HG03175 (cell line): ENCODE data around the gene ACO2.
"Not testable (repeated sequence)": the region's sequence is repeated elsewhere in the genome, so short reads cannot be mapped to it uniquely, and the experiment has no call there.

Experiments used
- ATAC-seq: cut with Tn5 transposase; IDR thresholded peaks from one replicate; pipeline ENCODE4 v1.9.1; 2021; ENCODE audit warnings: mild to moderate bottlenecking, moderate library complexity; ENCODE audit not compliant: unreplicated experiment

Gene ACO2

DNA sequence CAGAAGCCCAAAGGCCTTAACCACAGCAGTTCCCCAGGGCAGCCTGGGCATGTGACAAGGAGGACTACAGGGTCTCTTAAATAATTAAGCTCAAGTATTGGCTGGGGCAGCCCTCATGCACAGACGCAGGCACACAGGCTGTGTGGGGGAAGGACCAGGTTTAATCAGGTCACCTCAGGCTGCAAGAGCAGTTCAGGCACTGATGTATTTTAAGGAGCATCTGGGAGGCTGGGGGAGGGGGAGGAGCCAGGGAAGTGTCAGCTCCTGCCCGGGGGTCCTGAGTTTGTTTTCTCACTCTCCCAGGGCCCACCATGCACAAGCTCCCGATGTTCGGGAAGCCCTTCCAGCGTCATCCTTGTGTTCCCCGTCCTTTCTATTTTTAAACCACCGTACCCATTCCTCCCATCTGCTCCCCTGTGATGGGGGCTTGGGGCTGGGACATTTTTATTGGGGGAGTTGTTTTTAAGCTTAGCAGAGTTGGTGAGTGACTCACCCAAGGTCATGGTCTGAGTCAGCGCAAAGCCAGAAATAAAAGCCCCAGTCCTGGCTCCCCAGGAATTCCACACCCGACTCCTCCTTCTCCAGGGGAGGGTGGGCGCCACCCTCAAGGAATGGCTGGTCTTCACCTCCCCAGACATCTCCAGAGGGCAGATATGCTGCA, 94.3 kb downstream of the ACO2 start:
- no peak for ATAC-seq

DNA sequence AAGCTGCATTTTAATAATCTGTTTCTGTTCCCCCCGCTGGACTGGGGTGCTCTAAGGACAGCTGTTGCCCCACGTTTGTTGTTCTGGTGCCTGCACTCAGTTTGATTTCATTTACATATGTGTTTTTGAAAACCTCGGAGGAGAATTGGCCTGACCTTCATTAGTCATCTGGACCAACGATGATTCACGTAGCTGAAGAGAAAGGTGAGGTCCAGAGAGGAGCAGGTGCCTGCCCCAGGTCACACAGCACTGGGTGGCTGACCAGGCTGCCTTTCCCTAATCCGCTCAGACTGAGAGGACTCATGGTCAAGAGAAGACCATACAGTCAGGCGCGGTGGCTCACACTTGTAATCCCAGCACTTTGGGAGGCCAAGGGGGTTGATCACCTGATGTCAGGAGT, 95.6 kb downstream of the ACO2 start:
- no peak for ATAC-seq

DNA sequence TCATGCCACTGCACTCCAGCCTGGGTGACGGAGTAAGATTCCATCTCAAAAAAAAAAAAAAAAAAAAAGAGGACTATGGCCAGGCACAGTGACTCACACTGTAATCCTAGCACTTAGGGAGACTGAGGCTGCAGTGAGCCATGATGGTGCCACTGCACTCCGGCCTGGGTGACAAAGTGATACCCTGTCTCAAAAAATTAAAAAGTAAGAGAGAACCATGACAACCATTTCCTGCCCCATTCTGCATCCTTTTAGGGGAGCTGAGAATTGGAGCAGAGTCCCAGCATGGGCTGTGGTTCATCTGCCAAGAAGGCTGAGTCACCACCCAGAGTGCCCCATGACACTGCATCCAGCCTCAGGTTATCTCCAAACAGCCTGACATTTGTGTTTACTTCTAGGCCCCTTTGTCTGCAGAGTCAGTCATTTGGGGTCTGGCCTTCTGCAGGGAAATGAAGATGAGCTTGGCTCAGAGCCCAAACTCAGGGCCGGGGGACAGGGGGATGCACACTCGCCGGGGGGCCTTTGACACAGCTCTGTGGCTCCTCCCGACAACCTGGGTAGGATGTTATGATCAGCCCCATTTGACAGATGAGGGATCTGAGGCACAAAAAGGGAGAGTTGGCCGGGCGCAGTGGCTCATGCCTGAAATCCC, 96.6 kb downstream of the ACO2 start:
- no peak for ATAC-seq

DNA sequence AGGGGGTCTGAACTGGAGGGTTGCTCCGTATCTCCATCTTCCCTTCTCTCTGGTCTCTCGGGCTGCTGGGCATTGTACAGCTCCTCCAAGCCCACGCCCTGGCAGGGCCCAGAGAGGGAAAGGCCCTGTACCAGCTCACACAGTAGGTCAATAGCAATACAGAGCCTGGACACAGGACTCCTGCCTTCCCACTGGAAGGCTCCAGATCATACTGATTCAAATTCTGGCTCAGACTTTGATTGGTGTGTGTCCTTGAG, 98.5 kb downstream of the ACO2 start:
- ATAC-seq, result no peak

DNA sequence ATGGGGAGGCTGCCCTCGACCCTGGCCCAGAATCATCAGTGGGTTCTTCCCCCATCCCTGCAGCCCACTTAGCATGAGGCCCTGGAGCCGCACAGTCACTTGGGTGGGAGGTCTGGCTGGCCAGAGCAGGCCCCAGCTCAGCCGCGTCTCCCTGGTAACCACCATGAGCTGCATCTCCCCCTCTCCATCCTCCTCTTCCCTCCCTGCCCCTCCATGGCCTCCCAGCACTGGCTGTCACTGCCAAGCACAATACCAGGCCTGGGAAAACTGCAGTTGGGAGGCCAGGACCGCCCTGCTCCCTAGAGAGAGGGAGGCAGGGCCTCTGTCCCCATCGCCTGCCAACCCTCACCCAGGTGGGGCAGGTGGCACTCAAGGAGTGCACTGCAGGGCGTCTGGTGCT, 99.9 kb downstream of the ACO2 start:
- no peak for ATAC-seq

DNA sequence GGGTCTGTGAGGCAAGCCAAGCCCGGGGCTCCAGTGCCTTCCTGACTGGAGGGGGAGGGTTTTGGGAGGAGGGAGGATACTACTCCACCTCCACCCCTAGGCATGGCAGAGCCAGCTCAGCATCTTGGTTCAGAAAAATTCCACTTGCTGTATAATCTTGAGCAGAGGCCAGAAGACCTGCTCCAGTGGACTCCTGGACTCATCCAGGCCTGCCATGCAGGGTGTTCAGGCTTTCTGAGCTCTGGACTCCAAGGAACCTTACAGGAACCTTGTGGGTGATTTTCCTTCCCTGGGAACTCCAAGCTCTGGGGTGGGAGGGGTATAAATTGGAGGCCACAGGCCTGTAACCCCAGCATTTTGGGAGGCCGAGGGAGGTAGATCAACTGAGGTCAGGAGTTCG, 101.3 kb downstream of the ACO2 start:
- ATAC-seq, result no peak

DNA sequence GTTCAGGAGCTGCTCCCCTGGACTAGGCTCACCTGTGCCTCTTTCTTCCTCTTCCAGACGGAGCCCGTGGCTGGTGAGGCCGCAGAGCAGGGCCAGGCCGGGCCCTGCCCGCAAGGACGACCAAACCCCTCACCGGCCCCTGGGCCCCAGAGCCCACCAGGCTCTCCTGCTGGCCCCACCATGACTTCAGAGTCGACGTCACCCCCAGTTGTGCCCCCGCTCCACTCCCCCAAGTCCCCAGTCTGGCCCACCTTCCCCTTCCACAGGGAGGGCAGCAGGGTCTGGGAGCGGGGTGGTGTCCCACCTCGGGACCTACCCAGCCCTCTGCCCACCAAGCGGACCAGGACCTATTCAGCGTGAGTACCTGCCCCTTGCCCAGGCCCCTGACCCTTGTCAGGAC, 102.9 kb downstream of the ACO2 start:
- no peak for ATAC-seq

DNA sequence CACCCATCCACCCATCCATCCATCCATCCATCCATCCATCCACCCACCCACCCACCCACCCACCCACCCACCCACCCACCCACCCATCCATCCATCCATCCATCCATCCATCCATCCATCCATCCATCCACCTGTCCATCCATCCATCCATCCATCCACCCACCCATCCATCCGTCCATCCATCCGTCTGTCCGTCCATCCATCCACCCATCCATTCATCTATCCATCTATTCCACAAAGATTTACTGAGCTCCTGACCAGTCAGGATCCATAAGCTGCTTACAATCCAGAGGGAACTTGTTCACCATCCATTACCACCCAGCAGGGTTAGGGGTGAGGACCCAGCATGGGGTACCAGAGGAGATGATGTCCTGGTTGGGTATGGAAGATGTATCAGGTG, 103.4 kb downstream of the ACO2 start:
- ATAC-seq, result not testable (repeated sequence)

DNA sequence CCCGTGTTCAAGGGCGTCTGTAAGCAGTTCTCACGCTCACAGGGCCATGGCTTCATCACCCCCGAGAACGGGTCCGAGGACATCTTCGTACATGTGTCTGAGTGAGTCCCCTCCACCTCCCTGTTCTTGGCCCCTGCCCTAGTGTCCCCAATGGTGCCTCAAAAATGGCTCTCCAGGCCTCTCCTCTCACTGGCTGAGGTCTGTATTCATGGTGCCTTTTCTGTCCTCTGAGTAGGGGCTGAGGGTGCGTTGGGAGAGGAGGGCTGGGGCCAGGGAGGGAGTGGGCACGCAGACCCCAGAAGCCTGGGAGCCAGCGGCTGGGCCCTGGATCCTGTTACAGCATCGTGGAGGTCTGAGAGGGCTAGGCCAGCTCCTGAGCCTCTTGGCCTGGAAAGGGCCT, 104.8 kb downstream of the ACO2 start:
- ATAC-seq, result no peak

DNA sequence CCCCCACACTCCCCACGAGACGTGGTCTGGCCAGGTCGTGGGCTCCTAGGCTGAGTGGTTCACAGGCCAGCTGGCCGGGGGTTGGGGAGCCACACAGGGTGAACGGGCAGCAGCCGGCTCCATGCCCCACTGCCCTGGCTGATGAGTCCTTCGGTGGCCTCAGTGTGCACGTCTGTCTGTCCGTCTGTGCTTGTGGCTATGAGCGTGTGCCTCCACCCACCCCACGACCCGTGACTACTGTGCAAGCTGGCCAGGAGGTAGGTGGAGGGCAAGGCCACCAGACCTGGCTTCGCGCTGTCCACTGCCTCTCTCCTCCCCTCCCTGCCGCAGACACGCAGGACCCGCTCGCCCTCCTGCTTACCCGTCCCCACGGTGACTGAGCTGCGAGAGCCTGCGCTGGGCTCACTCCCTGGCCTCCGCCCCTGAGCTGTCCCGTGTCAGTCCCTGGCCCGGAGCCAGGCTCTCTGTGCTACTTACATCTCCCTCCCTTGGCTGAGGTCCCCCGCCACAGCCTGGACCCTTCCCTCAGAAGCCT, 106.0 kb downstream of the ACO2 start:
- ATAC-seq, result no peak

DNA sequence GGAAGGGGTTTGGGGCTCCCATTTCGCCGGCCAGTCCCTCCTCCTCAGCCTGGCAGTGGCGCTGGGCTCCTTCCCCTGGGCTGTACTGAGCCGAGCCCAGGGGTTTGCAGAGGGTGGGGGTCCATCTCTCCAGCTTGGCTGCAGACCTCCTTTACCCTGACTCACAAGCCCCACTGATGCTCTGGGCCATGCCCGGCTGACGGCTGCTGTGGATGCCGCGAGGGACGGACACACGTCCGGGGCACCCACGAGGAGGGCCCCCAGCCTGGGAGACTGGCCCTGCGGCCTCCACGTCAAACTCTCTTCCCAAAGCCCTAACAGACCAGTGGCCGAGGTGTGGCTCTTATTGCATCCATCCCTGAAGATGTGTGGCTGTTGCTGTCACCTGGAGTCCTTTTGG, 106.6 kb downstream of the ACO2 start:
- no peak for ATAC-seq

DNA sequence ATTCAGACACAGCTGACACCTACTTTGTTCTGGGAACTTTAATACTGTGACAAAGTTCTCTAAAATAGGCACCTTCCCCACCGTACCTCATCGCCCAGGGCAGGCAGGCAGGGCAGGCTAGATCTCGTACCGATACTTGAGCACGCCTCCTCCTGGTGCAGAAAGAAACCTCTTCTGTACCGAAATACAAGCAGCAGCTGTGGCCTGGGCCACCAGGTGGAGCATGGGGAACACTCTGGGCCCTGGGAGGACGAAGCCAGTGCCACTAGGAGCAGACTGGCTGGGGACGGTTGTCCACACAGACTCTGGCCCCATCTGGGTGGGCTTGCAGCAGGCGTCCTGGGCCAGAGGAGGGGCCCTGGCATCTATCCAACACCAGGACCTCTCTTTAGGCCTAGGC, 108.0 kb downstream of the ACO2 start:
- ATAC-seq, result no peak

DNA sequence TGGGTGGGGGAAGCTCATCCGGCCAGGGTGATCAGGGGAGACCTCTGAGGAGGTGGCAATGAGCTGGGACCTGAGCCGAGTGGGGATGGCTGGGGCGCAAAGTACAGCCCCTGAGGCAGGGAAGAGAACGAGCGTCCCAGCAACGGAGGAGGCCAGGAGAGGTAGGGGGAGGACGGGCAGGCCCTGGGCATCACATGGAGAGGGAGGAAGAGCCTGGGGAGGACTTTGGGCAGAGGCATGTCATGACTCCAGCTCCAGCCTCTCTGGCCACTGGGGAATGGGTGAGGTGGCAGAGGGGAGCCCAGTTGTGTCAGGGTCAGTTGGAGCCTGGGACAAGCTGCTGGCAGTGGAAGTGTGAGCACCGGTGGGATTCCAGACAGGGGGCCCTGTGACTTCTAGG, 109.2 kb downstream of the ACO2 start:
- ATAC-seq, result no peak
